SK-N-SH (cell line): ENCODE measurements around the gene KRT32.
"Not testable (repeated sequence)": the region's sequence is repeated elsewhere in the genome, so short reads cannot be mapped to it uniquely, and the experiment has no call there.

ENCODE experiments used
- CHD2 ChIP-seq: fragments of 150-350 bp; IDR thresholded peaks from 2 replicates; pipeline ENCODE4 v1.6.1; 2018; ENCODE audit warnings: low read length; ENCODE audit not compliant: partially characterized antibody
- CTCF ChIP-seq: fragments of 200-600 bp; sonication (generic); IDR thresholded peaks from 2 replicates; pipeline ENCODE4 v1.6.1; 2017; ENCODE audit warnings: antibody characterized with exemption, mild to moderate bottlenecking, moderate library complexity
- EZH2phosphoT487 ChIP-seq: fragments of 200-600 bp; sonication (generic); IDR thresholded peaks from 2 replicates; pipeline ENCODE4 v1.6.1; 2017; ENCODE audit warnings: low read depth, mixed run types, mild to moderate bottlenecking, antibody characterized with exemption, moderate library complexity, borderline replicate concordance
- GABPA ChIP-seq: IDR thresholded peaks from 2 replicates; pipeline ENCODE4 v1.4.0; 2012; ENCODE audit warnings: low read depth, mild to moderate bottlenecking
- JUND ChIP-seq: IDR thresholded peaks from 2 replicates; pipeline ENCODE4 v1.4.0; 2012
- NRF1 ChIP-seq: IDR thresholded peaks from 2 replicates; pipeline ENCODE4 v1.6.1; 2012; ENCODE audit warnings: low read depth, mild to moderate bottlenecking, low read length
- PBX3 ChIP-seq: IDR thresholded peaks from 2 replicates; pipeline ENCODE4; 2012
- POLR2AphosphoS5 ChIP-seq: IDR thresholded peaks from 2 replicates; pipeline ENCODE4 v1.6.1; 2012; ENCODE audit warnings: low read depth, low read length
- RAD21 ChIP-seq: IDR thresholded peaks from 2 replicates; pipeline ENCODE4 v1.6.1; 2012; ENCODE audit warnings: mild to moderate bottlenecking, low read length
- RXRA ChIP-seq: IDR thresholded peaks from 2 replicates; pipeline ENCODE4 v1.4.0; 2012; ENCODE audit warnings: low read depth, mild to moderate bottlenecking, borderline replicate concordance
- SIN3A ChIP-seq: IDR thresholded peaks from 2 replicates; pipeline ENCODE4 v1.6.1; 2012; ENCODE audit warnings: low read depth, mild to moderate bottlenecking, low read length, moderate library complexity, borderline replicate concordance
- YY1 ChIP-seq: IDR thresholded peaks from 2 replicates; pipeline ENCODE4 v1.4.0; 2012; ENCODE audit warnings: low read depth, mild to moderate bottlenecking

GRCh38 chr17:41422586-41422985 is 44.6 kb downstream of the KRT32 start:
- TF ChIP-seq CTCF, SIN3A, GABPA, YY1, RXRA, CHD2, RAD21, EZH2phosphoT487, NRF1, JUND, PBX3, POLR2AphosphoS5: not testable (repeated sequence)
